IPS-NIHi11 (cell line): ENCODE results near the gene IL26.
A peak's percentile ranks its signal among the peaks of the same experiment; 100 is the strongest.
"Not testable (repeated sequence)": the region's sequence is repeated elsewhere in the genome, so short reads cannot be mapped to it uniquely, and the experiment has no call there.

Experiments
- DNase-seq: peaks from one replicate; pipeline ENCODE4 v3.0.0; 2012; ENCODE audit warnings: mixed read lengths, low spot score

The IL26 gene

GRCh38 chr12:68239309-68239982 is 13.8 kb upstream of the IL26 start:
- DNase-seq: no peak

GRCh38 chr12:68237619-68238018 is 12.0 kb upstream of the IL26 start:
- DNase-seq: no peak

- DNase-seq: no peak
These were observed 11.5 kb upstream of the IL26 start for GRCh38 chr12:68237078-68237477.

- no peak for DNase-seq
These were observed 10.9 kb upstream of the IL26 start for GRCh38 chr12:68236421-68237059.

GRCh38 chr12:68235576-68235975 is 10.0 kb upstream of the IL26 start:
- no peak for DNase-seq

GRCh38 chr12:68234140-68234539 is 8.5 kb upstream of the IL26 start:
- DNase-seq: no peak

- no peak for DNase-seq
These were observed 7.9 kb upstream of the IL26 start for GRCh38 chr12:68233498-68233897.

GRCh38 chr12:68231691-68232090 is 6.1 kb upstream of the IL26 start:
- no peak for DNase-seq

GRCh38 chr12:68231229-68231628 is 5.6 kb upstream of the IL26 start:
- no peak for DNase-seq

- no peak for DNase-seq
These were observed 4.3 kb upstream of the IL26 start for GRCh38 chr12:68229956-68230355.

GRCh38 chr12:68227356-68227755 is 1.7 kb upstream of the IL26 start:
- DNase-seq: no peak

GRCh38 chr12:68224613-68225285 is 861 bp downstream of the IL26 start:
- DNase-seq: no peak

- peak; percentile 86 for DNase-seq
These were observed 2.4 kb downstream of the IL26 start for GRCh38 chr12:68223067-68223747.

GRCh38 chr12:68222326-68222725 is 3.3 kb downstream of the IL26 start:
- DNase-seq: no peak

- DNase-seq: no peak
These were observed 4.1 kb downstream of the IL26 start for GRCh38 chr12:68221497-68221896.

- no peak for DNase-seq
These were observed 14.7 kb downstream of the IL26 start for GRCh38 chr12:68210875-68211274.

GRCh38 chr12:68209048-68209728 is 16.4 kb downstream of the IL26 start:
- DNase-seq: not testable (repeated sequence)

- no peak for DNase-seq
These were observed 18.3 kb downstream of the IL26 start for GRCh38 chr12:68207276-68207675.

- DNase-seq: no peak
These were observed 19.2 kb downstream of the IL26 start for GRCh38 chr12:68206446-68206845.

- no peak for DNase-seq
These were observed 22.1 kb downstream of the IL26 start for GRCh38 chr12:68203460-68203875.

GRCh38 chr12:68200854-68201253 is 24.8 kb downstream of the IL26 start:
- no peak for DNase-seq

- DNase-seq: no peak
These were observed 26.5 kb downstream of the IL26 start for GRCh38 chr12:68199127-68199526.
